Adrenal gland (tissue), 12 donors: Measurements from ENCODE around the gene COL12A1. TPM values are rescaled to one million over a fixed set of nuclear protein-coding genes. Genes with fewer than 3 reads are reported as not detected.
"Not testable (repeated sequence)": the region's sequence is repeated elsewhere in the genome, so short reads cannot be mapped to it uniquely, and the experiment has no call there.

ENCODE experiments used
- DNase-seq, 7 donors: peaks; one replicate each; pipeline ENCODE4 v3.0.0-alpha.2; 2019 to 2020
- H3K27ac ChIP-seq, 5 donors: fragments of 200-600 bp; sonication (generic) in 4 of 5; 1 replicate in 3 of 5; 2 replicates in 2 of 5; pipeline versions ENCODE4 v1.5.1 to v1.8.0; 2016 to 2020; ENCODE audit warnings: mild to moderate bottlenecking in 1 of 5
- H3K27me3 ChIP-seq: fragments of 200-600 bp; 2 replicates; pipeline ENCODE4 v1.8.0; 2021
- H3K36me3 ChIP-seq, 2 donors: fragments of 200-600 bp; replicated peaks in 1 of 2; 1 replicate in 1 of 2; 2 replicates in 1 of 2; pipeline versions ENCODE4 v1.5.1 to v1.8.0; 2018 to 2022
- H3K4me1 ChIP-seq, 2 donors: fragments of 200-600 bp; replicated peaks in 1 of 2; 1 replicate in 1 of 2; 2 replicates in 1 of 2; pipeline versions ENCODE4 v1.5.1 to v1.8.0; 2018 to 2021
- H3K4me3 ChIP-seq, 4 donors: fragments of 200-600 bp; sonication (generic) in 3 of 4; one replicate each; pipeline ENCODE4 v1.5.1; 2016 to 2018
- H3K9me3 ChIP-seq, 3 donors: fragments of 200-600 bp; sonication (generic) in 1 of 3; replicated peaks in 1 of 3; 1 replicate in 2 of 3; 2 replicates in 1 of 3; pipeline versions ENCODE4 v1.5.1 to v1.8.0; 2016 to 2021
- CTCF ChIP-seq, 6 experiments: fragments of 450-650 bp in 4 of 6; fragments of 200-600 bp in 2 of 6; sonication (generic) in 1 of 6; IDR thresholded peaks; 1 replicate in 5 of 6; 2 replicates in 1 of 6; pipeline versions ENCODE4 v1.5.1 to v1.8.0; 2016 to 2021; ENCODE audit warnings: antibody characterized with exemption in 6 of 6, mild to moderate bottlenecking in 2 of 6, moderate library complexity in 1 of 6
- POLR2A ChIP-seq, 2 donors: fragments of 450-650 bp; IDR thresholded peaks; one replicate each; pipeline ENCODE4 v1.6.1; 2017; ENCODE audit warnings: antibody characterized with exemption in 2 of 2, mild to moderate bottlenecking in 2 of 2, moderate library complexity in 1 of 2
- WGBS, 4 donors: extraction: QIAGEN DNeasy Blood & Tissue Kit in 2 of 4; methylation state at CpG; one replicate each; pipeline versions ENCODE4 v1.1.5 to v1.1.7; 2013 to 2017; 5-methylcytosine and 5-hydroxymethylcytosine counted together
- intact Hi-C, 2 donors: fragments of 100-400 bp; cut with DNase I; formaldehyde crosslinking; loops; one replicate each; pipeline versions ENCODE4 v1.14.1 to v1.15.0; 2022 to 2023
- polyA plus RNA-seq, 3 donors: library from polyadenylated mRNA; stranded (reverse); fragments of 200-250 nt in 2 of 3; fragments of 350-450 nt in 1 of 3; fragmentation: Illumina TruSeq in 1 of 3; extraction: RNeasy Lipid Tissue Mini Kit (QIAGEN cat#74804) in 1 of 3; gene quantifications; one replicate each; pipeline ENCODE4 v1.2.3, GENCODE V29; 2013 to 2014
- total RNA-seq, 9 donors: library from RNA; depleted of rRNA in 4 of 9; stranded (reverse); fragments of >200 nt in 4 of 9; fragments of 120-200 nt in 1 of 9; fragmentation: NEBNext Ultra II Directional in 1 of 9; extraction: Animal tissue kit (Norgen Biotek cat#: 25700) in 1 of 9; gene quantifications; one replicate each; pipeline versions ENCODE4 v1.1.0 to v1.2.4, GENCODE V29; 2013 to 2023
- donor health status: healthy with polysubstance abuse.
- donor health status: Bipolar disorder and iron deficiency.
- donor health status: DM: yes; HTN: yes; CAD: no.
- donor health status: DM: no; HTN: no; CAD: no.
- donor health status: DM: no; HTN: no; CAD: no.
- donor health status: DM: yes; HTN: yes; CAD: no.

The COL12A1 gene
- total and polyA plus RNA-seq, 12 donors = 13.0 to 106 (median 54.2) TPM

GRCh38 chr6:75201021-75201420 lies 4.8 kb downstream of the COL12A1 start:
- TF ChIP-seq CTCF (IDR thresholded peaks at IDR 0.05) (no peak), POLR2A (IDR thresholded peaks at IDR 0.05) (no peak)
- H3K36me3 ChIP-seq = no peaks in the 10 kb centered on the region
- H3K27ac ChIP-seq = no peak overlapping the region
- 19 to 35% (median 30%) methylated on average over 1 of the region's 1 CpG for WGBS, 4 donors
- peaks cover 27% of the 10 kb centered on the region for H3K27me3 ChIP-seq
- H3K9me3 ChIP-seq = no peaks in the 10 kb centered on the region
- no peak for DNase-seq
- intact Hi-C loops = loop anchor here (10.0 kb wide), 2 partner anchors 446 to 1106 kb away; no protein-coding TSS in a partner anchor
- H3K4me1 ChIP-seq = peaks cover 0 to 8% of the 10 kb centered on the region in 2 donors
- no peak overlapping the region for H3K4me3 ChIP-seq

- no peak overlapping the region for H3K27ac ChIP-seq
- H3K36me3 ChIP-seq = no peaks in the 10 kb centered on the region
- H3K4me1 ChIP-seq = peaks cover 0 to 3% of the 10 kb centered on the region in 2 donors
- no peak for TF ChIP-seq CTCF (IDR thresholded peaks at IDR 0.05)
- no peak for TF ChIP-seq POLR2A (IDR thresholded peaks at IDR 0.05)
- WGBS, 4 donors = 61 to 81% (median 67%) methylated on average over 3 of the region's 3 CpGs
- H3K27me3 ChIP-seq = peaks cover 18% of the 10 kb centered on the region
- no peak for DNase-seq
- no peak overlapping the region for H3K4me3 ChIP-seq
- intact Hi-C loops = loop anchor here (10.0 kb wide), 2 partner anchors 445 to 1105 kb away; no protein-coding TSS in a partner anchor
- no peaks in the 10 kb centered on the region for H3K9me3 ChIP-seq
These were observed 6.0 kb downstream of the COL12A1 start for GRCh38 chr6:75199889-75200288.

- DNase-seq = no peak
- TF ChIP-seq POLR2A (IDR thresholded peaks at IDR 0.05) (no peak), CTCF (IDR thresholded peaks at IDR 0.05) (no peak)
- intact Hi-C loops = no loop called here
- no peaks in the 10 kb centered on the region for H3K9me3 ChIP-seq
- peaks cover 0 to 3% of the 10 kb centered on the region in 2 donors for H3K4me1 ChIP-seq
- H3K4me3 ChIP-seq = no peak overlapping the region
- no peaks in the 10 kb centered on the region for H3K36me3 ChIP-seq
- 33 to 40% (median 38%) methylated on average over 2 of the region's 2 CpGs for WGBS, 4 donors
- no peak overlapping the region for H3K27ac ChIP-seq
- H3K27me3 ChIP-seq = no peaks in the 10 kb centered on the region
These were observed 9.7 kb downstream of the COL12A1 start for GRCh38 chr6:75196081-75196687.

- 50 to 61% (median 53%) methylated on average over 3 of the region's 3 CpGs for WGBS, 4 donors
- Histone ChIP-seq H3K36me3 (no peaks in the 10 kb centered on the region), H3K4me1 (no peaks in the 10 kb centered on the region), H3K4me3 (no peak overlapping the region), H3K27ac (no peak overlapping the region), H3K27me3 (no peaks in the 10 kb centered on the region), H3K9me3 (no peaks in the 10 kb centered on the region)
- DNase-seq = no peak
- intact Hi-C loops = no loop called here
- no peak for TF ChIP-seq CTCF (IDR thresholded peaks at IDR 0.05)
- TF ChIP-seq POLR2A (IDR thresholded peaks at IDR 0.05) = no peak
These were observed 17.5 kb downstream of the COL12A1 start for GRCh38 chr6:75188221-75188925.

GRCh38 chr6:75186581-75186980 lies 19.3 kb downstream of the COL12A1 start:
- 44 to 46% (median 44%) methylated on average over 2 of the region's 2 CpGs for WGBS, 4 donors
- H3K9me3 ChIP-seq, H3K27ac ChIP-seq, DNase-seq, intact Hi-C loops, H3K4me1 ChIP-seq, H3K27me3 ChIP-seq, H3K4me3 ChIP-seq, H3K36me3 ChIP-seq: not testable (repeated sequence)
